PC-9 (cell line): ENCODE measurements around the gene TLE3. TPM values are rescaled to one million over a fixed set of nuclear protein-coding genes. Genes with fewer than 3 reads are reported as not detected.

Source experiments
- BruUV-seq: library from RNA; stranded (reverse); fragments of 400-500 nt; replicated peaks from 2 replicates; lab custom pipeline; 2021; lab: Mats Ljungman, UMichigan
- CTCF ChIA-PET: fragments of 300-600 bp; sonication (Branson Sonifier 250); formaldehyde crosslinking; loops from one replicate; lab custom pipeline; 2022; ENCODE audit warnings: antibody characterized with exemption; lab: Charles Lee
- POLR2A ChIA-PET: fragments of 300-600 bp; sonication (Branson Sonifier 250); formaldehyde crosslinking; loops from one replicate; lab custom pipeline; 2022; ENCODE audit warnings: antibody characterized with exemption; ENCODE audit not compliant: unreplicated experiment; lab: Charles Lee
- DNase-seq, 2 experiments: peaks; one replicate each; pipeline versions ENCODE4 v3.0.0 to v3.0.0-alpha.2; 2015 to 2022; ENCODE audit warnings: mixed read lengths in 1 of 2
- H2AFZ ChIP-seq: fragments of 200-600 bp; sonication (generic); 2 replicates; pipeline ENCODE4 v1.8.1; 2017; ENCODE audit warnings: antibody characterized with exemption
- H3F3A ChIP-seq: fragments of 200-600 bp; sonication (generic); 2 replicates; pipeline ENCODE4 v1.8.1; 2017; ENCODE audit warnings: antibody characterized with exemption, mild to moderate bottlenecking, low read depth; ENCODE audit not compliant: insufficient read depth
- H3K27ac ChIP-seq: fragments of 200-600 bp; sonication (generic); 2 replicates; pipeline ENCODE4 v1.6.1; 2016; ENCODE audit warnings: mixed run types
- H3K27me3 ChIP-seq: fragments of 200-600 bp; sonication (generic); 2 replicates; pipeline ENCODE4 v1.6.1; 2016; ENCODE audit warnings: low read depth, mixed run types; ENCODE audit not compliant: insufficient read depth
- H3K36me3 ChIP-seq: fragments of 200-600 bp; sonication (generic); 2 replicates; pipeline ENCODE4 v1.6.1; 2016; ENCODE audit warnings: low read depth, mixed run types
- H3K4me1 ChIP-seq: fragments of 200-600 bp; sonication (generic); replicated peaks from 2 replicates; pipeline ENCODE4 v1.6.1; 2016; ENCODE audit warnings: mixed run types; ENCODE audit not compliant: insufficient read depth
- H3K4me2 ChIP-seq: fragments of 200-600 bp; sonication (generic); 2 replicates; pipeline ENCODE4 v1.6.1; 2017; ENCODE audit warnings: mixed run types
- H3K4me3 ChIP-seq: fragments of 200-600 bp; sonication (generic); 2 replicates; pipeline ENCODE4 v1.6.1; 2016; ENCODE audit warnings: mixed run types
- H3K79me2 ChIP-seq: fragments of 200-600 bp; sonication (generic); 2 replicates; pipeline ENCODE4 v1.6.1; 2017; ENCODE audit warnings: low read depth, mixed run types
- H3K9me2 ChIP-seq: fragments of 200-600 bp; sonication (generic); 2 replicates; pipeline ENCODE4 v1.8.1; 2017; ENCODE audit warnings: mild to moderate bottlenecking; ENCODE audit not compliant: insufficient read depth
- H3K9me3 ChIP-seq: fragments of 200-600 bp; sonication (generic); 2 replicates; pipeline ENCODE4 v1.8.1; 2016; ENCODE audit warnings: low read depth; ENCODE audit not compliant: insufficient read depth
- H4K20me1 ChIP-seq: fragments of 200-600 bp; sonication (generic); 2 replicates; pipeline ENCODE4 v1.8.1; 2017; ENCODE audit not compliant: insufficient read depth
- CTCF ChIP-seq: fragments of 200-600 bp; sonication (generic); conservative IDR thresholded peaks from 2 replicates; pipeline ENCODE4 v1.6.1; 2017; ENCODE audit warnings: mixed run types, antibody characterized with exemption, mild to moderate bottlenecking, moderate library complexity
- EZH2 ChIP-seq: fragments of 200-600 bp; sonication (generic); IDR thresholded peaks from 2 replicates; pipeline ENCODE4 v1.8.0; 2017; ENCODE audit warnings: antibody characterized with exemption, low read depth
- intact Hi-C: fragments of 100-400 bp; cut with micrococcal nuclease; formaldehyde crosslinking; loops from one replicate; pipeline ENCODE4 v1.10.0; 2022; ENCODE audit not compliant: unreplicated experiment
- total RNA-seq: library from RNA; stranded (reverse); gene quantifications from 2 replicates; pipeline ENCODE4 v1.2.3, GENCODE V29; 2021

TLE3 gene
- total RNA-seq, 1 experiment from 2014 or later: 51.3 TPM

DNA sequence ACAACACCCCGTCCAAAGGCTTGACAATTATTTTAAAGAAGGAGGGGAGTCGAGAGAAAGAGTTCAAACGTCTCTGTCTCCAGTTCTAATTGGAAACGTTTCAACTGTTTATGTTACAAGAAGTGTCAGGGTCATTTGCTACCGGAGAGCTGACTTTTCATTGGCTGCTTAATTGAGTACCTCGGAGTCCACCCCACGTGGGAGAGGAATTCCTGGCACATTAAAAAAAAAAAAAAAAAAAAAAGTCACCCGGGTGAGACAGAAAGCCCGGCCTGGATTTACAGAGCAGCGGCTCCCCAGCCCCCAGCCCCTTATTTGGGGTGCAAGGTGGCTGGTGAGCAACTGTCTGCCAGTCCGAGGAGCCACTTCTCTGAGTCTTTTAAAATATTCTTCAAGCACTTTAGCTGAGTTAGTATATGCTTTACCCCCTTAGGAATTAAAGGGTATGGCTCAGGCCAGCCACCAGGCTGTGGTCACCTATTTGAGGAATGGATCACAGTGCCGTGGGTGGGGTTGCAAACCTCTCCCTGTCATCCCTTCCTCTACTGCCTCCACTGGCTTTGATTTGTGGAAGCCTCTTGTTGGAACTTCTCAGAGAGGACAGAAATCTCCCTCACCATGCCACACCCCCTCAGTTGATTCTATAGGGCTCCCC, 3.9 kb upstream of the TLE3 start:
- POLR2A ChIA-PET: interaction anchor here (0.6 to 0.8 kb wide), 5 partner anchors 103 to 717 kb away, joined by 4 to 21 read pairs (median 14); no protein-coding TSS in a partner anchor
- Histone ChIP-seq H4K20me1 (no peaks in the 10 kb centered on the region), H3K9me2 (no peaks in the 10 kb centered on the region), H3K4me2 (peak overlapping the region; percentile 57), H3K4me1 (peaks cover 26% of the 10 kb centered on the region), H3K79me2 (peaks cover 13% of the 10 kb centered on the region), H3K27me3 (no peaks in the 10 kb centered on the region), H3K36me3 (no peaks in the 10 kb centered on the region), H3K9me3 (no peaks in the 10 kb centered on the region), H3K4me3 (no peak overlapping the region), H3F3A (no peaks in the 10 kb centered on the region), H3K27ac (no peak overlapping the region), H2AFZ (no peak overlapping the region)
- peak; percentile 56 to 79 for DNase-seq
- TF ChIP-seq EZH2: no peak
- TF ChIP-seq CTCF: no peak
- BruUV-seq: no TSS peak
- CTCF ChIA-PET: interaction anchor here (0.6 to 1.1 kb wide), 7 partner anchors 10 to 392 kb away, joined by 3 to 9 read pairs (median 4); no protein-coding TSS in a partner anchor
- intact Hi-C loops: loop anchor here (1.0 kb wide), 1 partner anchor 10 kb away; no protein-coding TSS in a partner anchor

DNA sequence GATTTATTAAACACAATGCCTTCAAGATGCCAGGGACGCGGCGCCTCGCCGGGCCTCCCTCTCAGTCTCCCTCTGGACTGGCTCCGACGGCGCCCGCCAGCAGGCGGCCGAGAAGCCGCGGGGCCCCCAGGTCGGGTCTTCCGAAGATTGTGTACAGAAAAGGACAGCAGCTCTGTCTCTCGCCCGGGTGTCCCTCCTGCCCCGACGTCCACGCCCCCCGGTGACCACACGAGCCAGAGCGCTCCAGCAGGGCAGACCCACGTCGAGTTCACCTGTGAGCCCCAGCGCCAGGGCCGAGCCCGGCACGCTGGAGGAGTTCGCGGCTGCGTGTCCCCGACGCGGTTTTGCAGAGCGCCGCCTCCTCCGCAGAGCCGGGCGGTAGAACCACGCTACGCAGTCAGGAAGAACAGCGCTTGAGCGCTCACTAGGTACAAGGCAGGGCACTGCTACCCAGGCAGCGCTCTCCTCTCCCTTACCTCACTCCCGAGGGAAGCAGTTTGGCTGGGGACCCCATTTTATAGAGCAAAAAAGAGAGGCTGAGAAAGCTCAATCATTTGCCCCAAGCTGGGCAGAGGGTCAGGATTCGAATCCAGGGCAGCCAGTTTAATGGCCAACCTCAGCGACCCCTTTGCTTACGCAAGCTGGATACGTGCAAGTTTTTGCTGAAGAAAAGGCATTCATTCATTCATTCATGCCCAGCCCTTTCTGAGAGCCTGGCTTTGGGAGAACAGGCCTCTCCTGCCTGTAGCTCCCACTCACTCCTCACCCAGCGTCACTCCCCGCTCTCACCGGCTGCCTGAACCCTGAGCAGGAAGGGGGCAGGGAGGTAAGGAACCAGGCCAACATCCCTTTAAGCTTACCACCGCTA, 3.0 kb upstream of the TLE3 start:
- BruUV-seq: no TSS peak
- H3K4me2 ChIP-seq: peak overlapping the region; percentile 57
- peaks cover 22% of the 10 kb centered on the region for H3K79me2 ChIP-seq
- POLR2A ChIA-PET: interaction anchor here (0.6 to 0.8 kb wide), 4 partner anchors 104 to 718 kb away, joined by 12 to 21 read pairs (median 14); no protein-coding TSS in a partner anchor
- CTCF ChIA-PET: interaction anchor here (0.6 to 1.1 kb wide), 5 partner anchors 11 to 359 kb away, joined by 3 to 9 read pairs (median 4); no protein-coding TSS in a partner anchor
- H3K9me3 ChIP-seq: no peaks in the 10 kb centered on the region
- no peaks in the 10 kb centered on the region for H3K9me2 ChIP-seq
- intact Hi-C loops: loop anchor here (1.0 kb wide), 1 partner anchor 11 kb away; no protein-coding TSS in a partner anchor
- H2AFZ ChIP-seq: no peak overlapping the region
- no peaks in the 10 kb centered on the region for H3F3A ChIP-seq
- H3K27me3 ChIP-seq: no peaks in the 10 kb centered on the region
- H3K4me1 ChIP-seq: peaks cover 26% of the 10 kb centered on the region
- no peak overlapping the region for H3K4me3 ChIP-seq
- no peak for DNase-seq
- no peaks in the 10 kb centered on the region; the same call in 1 of the 2 replicates for H4K20me1 ChIP-seq
- H3K36me3 ChIP-seq: no peaks in the 10 kb centered on the region
- no peak overlapping the region for H3K27ac ChIP-seq
- no peak for TF ChIP-seq EZH2
- TF ChIP-seq CTCF: no peak

DNA sequence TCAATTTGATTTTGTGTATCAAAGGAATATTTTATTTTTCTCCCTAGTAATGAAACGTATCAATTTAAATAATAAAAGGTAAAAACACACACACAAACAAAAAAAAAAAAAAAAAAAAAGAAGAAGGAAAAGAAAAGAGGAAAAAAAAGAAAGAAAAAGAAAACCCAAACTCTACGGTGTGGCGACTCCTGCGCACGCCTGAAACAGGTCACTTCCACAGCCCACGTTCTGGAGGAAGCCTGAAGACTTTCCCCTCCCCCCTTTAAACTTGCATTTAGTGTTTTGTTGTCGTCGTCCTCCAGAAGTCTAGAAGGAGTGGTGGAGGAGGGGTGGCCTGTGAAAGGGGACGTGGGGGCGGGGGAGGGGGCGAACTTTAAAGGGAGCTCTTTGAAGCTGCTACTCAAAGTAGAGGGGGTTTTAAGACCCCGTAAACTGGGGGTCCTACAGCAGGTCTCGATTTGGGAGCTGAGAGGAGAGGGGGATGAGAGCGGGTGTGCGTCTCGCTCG, 2.3 kb upstream of the TLE3 start:
- H3K4me2 ChIP-seq: peak overlapping the region; percentile 49
- no peak for DNase-seq
- H3K79me2 ChIP-seq: peaks cover 29% of the 10 kb centered on the region
- H3K27me3 ChIP-seq: no peaks in the 10 kb centered on the region
- H3K27ac ChIP-seq: no peak overlapping the region
- intact Hi-C loops: loop anchor here (1.0 to 10.0 kb wide), 11 partner anchors 96 to 619 kb away; no protein-coding TSS in a partner anchor
- TF ChIP-seq CTCF (no peak), EZH2 (no peak)
- H3K4me3 ChIP-seq: no peak overlapping the region
- H4K20me1 ChIP-seq: peaks cover 3% of the 10 kb centered on the region
- no peaks in the 10 kb centered on the region for H3F3A ChIP-seq
- ChIA-PET CTCF (interaction anchor here (1.3 kb wide), 1 partner anchor 367 kb away, joined by 10 read pairs; no protein-coding TSS in a partner anchor), POLR2A (interaction anchor here (0.6 kb wide), 2 partner anchors 296 to 409 kb away, joined by 3 read pairs; no protein-coding TSS in a partner anchor)
- BruUV-seq: no TSS peak
- H3K36me3 ChIP-seq: no peaks in the 10 kb centered on the region
- no peaks in the 10 kb centered on the region for H3K9me3 ChIP-seq
- H2AFZ ChIP-seq: no peak overlapping the region
- peaks cover 26% of the 10 kb centered on the region for H3K4me1 ChIP-seq
- H3K9me2 ChIP-seq: no peaks in the 10 kb centered on the region
